Measurements from ENCODE around the gene SLC10A7. TPM values are rescaled to one million over a fixed set of nuclear protein-coding genes. Genes with fewer than 3 reads are reported as not detected.

SLC10A7 gene
- total RNA-seq, 1 donor from 2014 or later, result 15.5 TPM

- Mint-ChIP-seq H3K36me3 (no peaks in the 10 kb centered on the region), H3K27ac (no peak overlapping the region), H3K27me3 (ENCODE audit: low read depth) (peaks cover 11% of the 10 kb centered on the region), H3K4me3 (no peak overlapping the region), H3K9me3 (no peaks in the 10 kb centered on the region), H3K4me1 (peaks cover 9% of the 10 kb centered on the region)
- no peak for TF ChIP-seq CTCF (IDR thresholded peaks at IDR 0.05; ENCODE audit: unreplicated experiment)
- no peak for DNase-seq (ENCODE audit: low spot score in 2 of 2, unreplicated experiment in 2 of 2)
These were observed 283.6 kb downstream of the SLC10A7 start for GRCh38 chr4:146238107-146238506.

GRCh38 chr4:146237092-146237491, 284.6 kb downstream of the SLC10A7 start:
- Mint-ChIP-seq H3K27ac (no peak overlapping the region), H3K4me3 (no peak overlapping the region), H3K4me1 (peaks cover 9% of the 10 kb centered on the region), H3K36me3 (no peaks in the 10 kb centered on the region), H3K27me3 (ENCODE audit: low read depth) (peaks cover 11% of the 10 kb centered on the region), H3K9me3 (peaks cover 6% of the 10 kb centered on the region)
- DNase-seq (ENCODE audit: low spot score in 2 of 2, unreplicated experiment in 2 of 2), result no peak
- TF ChIP-seq CTCF (IDR thresholded peaks at IDR 0.05; ENCODE audit: unreplicated experiment), result no peak

GRCh38 chr4:146236216-146236615, 285.5 kb downstream of the SLC10A7 start:
- Mint-ChIP-seq H3K4me1 (peaks cover 3% of the 10 kb centered on the region), H3K27ac (no peak overlapping the region), H3K27me3 (ENCODE audit: low read depth) (peaks cover 11% of the 10 kb centered on the region), H3K36me3 (no peaks in the 10 kb centered on the region), H3K4me3 (no peak overlapping the region), H3K9me3 (peaks cover 8% of the 10 kb centered on the region)
- TF ChIP-seq CTCF (IDR thresholded peaks at IDR 0.05; ENCODE audit: unreplicated experiment), result no peak
- DNase-seq (ENCODE audit: low spot score in 2 of 2, unreplicated experiment in 2 of 2), result no peak

GRCh38 chr4:146235654-146236177, 286.0 kb downstream of the SLC10A7 start:
- Mint-ChIP-seq H3K27ac (no peak overlapping the region), H3K27me3 (ENCODE audit: low read depth) (peaks cover 11% of the 10 kb centered on the region), H3K4me1 (no peaks in the 10 kb centered on the region), H3K9me3 (peaks cover 8% of the 10 kb centered on the region), H3K36me3 (no peaks in the 10 kb centered on the region), H3K4me3 (no peak overlapping the region)
- no peak for DNase-seq (ENCODE audit: low spot score in 2 of 2, unreplicated experiment in 2 of 2)
- TF ChIP-seq CTCF (IDR thresholded peaks at IDR 0.05; ENCODE audit: unreplicated experiment), result no peak

- Mint-ChIP-seq H3K36me3 (no peaks in the 10 kb centered on the region), H3K27ac (no peak overlapping the region), H3K9me3 (peaks cover 8% of the 10 kb centered on the region), H3K4me1 (no peaks in the 10 kb centered on the region), H3K4me3 (no peak overlapping the region), H3K27me3 (ENCODE audit: low read depth) (peaks cover 21% of the 10 kb centered on the region)
- TF ChIP-seq CTCF (IDR thresholded peaks at IDR 0.05; ENCODE audit: unreplicated experiment), result no peak
- DNase-seq (ENCODE audit: low spot score in 2 of 2, unreplicated experiment in 2 of 2), result no peak
These were observed 289.5 kb downstream of the SLC10A7 start for GRCh38 chr4:146232131-146232722.
